NB4 (cell line): ENCODE results near the gene RASGRP3.

Source experiments
- CTCF ChIP-seq: IDR thresholded peaks from one replicate; pipeline ENCODE4 v1.5.1; 2012; ENCODE audit warnings: low read depth, low read length
- MAX ChIP-seq: IDR thresholded peaks from 2 replicates; pipeline ENCODE4 v1.6.1; 2011; ENCODE audit warnings: low read depth, low read length
- MYC ChIP-seq: IDR thresholded peaks from 2 replicates; pipeline ENCODE4 v1.6.1; 2011; ENCODE audit warnings: low read depth, low read length
- POLR2A ChIP-seq: IDR thresholded peaks from 2 replicates; pipeline ENCODE4 v1.6.1; 2011; ENCODE audit warnings: mild to moderate bottlenecking; ENCODE audit not compliant: insufficient read length; ENCODE audit errors: extremely low read depth

- no peak for TF ChIP-seq CTCF
- TF ChIP-seq POLR2A: no peak
- TF ChIP-seq MYC: no peak
- TF ChIP-seq MAX: no peak
These were observed 40.1 kb downstream of the RASGRP3 start for GRCh38 chr2:33516456-33516995.
